Measurements from ENCODE around the gene POPDC2. TPM values are rescaled to one million over a fixed set of nuclear protein-coding genes. Genes with fewer than 3 reads are reported as not detected.

POPDC2 gene
- total RNA-seq, 1 experiment from 2014 or later, result 0.77 TPM

DNA sequence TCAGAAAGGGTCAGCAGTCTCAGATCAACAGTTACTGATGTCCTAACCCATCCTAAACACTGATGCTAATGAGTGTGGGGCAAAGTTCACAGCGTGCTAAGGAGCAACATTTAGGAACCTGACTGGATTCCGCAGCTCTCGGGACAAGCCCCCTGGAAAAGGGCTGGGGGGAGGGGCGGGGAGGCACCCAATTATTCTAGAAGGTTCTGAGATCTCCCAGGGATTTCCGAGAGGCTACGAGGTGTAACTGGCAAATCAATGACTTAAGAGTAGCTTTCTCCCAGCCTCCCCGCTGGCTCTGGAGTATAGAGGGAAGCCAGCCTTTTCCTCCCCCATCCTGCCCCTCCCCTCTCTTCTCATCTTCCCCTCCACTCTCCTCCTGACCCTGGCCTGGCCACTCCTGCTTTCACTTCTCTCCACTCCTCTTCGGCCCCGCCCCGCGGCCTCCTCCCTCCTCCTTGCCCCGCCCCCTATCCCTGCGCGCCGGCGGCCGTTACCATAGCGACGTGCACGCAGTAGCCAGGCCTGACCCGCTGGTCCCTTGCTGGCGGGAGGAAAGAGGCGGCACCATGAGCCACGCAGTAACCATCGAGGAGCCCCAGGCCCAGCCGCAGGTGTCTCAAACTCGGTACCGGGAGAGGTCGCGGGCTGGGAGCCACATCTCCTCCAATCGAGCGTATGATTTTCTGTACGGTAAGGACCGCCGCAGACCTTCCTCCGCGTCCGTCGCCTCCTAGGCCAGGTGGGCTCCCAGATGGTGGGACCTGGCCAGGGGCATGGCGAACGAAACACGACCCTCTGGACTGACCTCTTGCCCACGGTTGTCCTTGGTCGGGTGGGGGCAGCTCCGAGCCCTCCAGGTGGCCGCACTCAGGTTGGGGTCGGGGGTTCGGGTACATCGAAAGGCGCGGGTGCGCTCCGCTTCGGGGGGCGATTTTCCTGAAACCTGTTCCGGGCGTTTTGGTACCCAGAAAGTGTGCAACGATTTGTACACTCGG is 42.4 kb upstream of the POPDC2 start, which contains the start of gene CFAP91:
TSS of gene CFAP91 (plus strand) at position 493 of the 998 bp plus-strand sequence. CDS start at position 570, 77 bp downstream.
- H3K4me3 Mint-ChIP-seq (ENCODE audit: unreplicated experiment), result no peak within 1 kb of the TSS
- peaks cover 9% of the 10 kb centered on the region for H3K9me3 Mint-ChIP-seq (ENCODE audit: unreplicated experiment)
- Histone ChIP-seq H3K4me1 (peaks cover 7% of the 10 kb centered on the region), H3K4me3 (ENCODE audit: low read depth, low read length) (no peak within 1 kb of the TSS), H3K9me3 (no peaks in the 10 kb centered on the region), H3K27me3 (replicated peaks; ENCODE audit: control insufficient read depth, insufficient read depth, low read length) (no peaks in the 10 kb centered on the region), H3K36me3 (ENCODE audit: control insufficient read depth, insufficient read depth, low read length) (no peaks in the 10 kb centered on the region)
- TF ChIP-seq, protein P1, sequence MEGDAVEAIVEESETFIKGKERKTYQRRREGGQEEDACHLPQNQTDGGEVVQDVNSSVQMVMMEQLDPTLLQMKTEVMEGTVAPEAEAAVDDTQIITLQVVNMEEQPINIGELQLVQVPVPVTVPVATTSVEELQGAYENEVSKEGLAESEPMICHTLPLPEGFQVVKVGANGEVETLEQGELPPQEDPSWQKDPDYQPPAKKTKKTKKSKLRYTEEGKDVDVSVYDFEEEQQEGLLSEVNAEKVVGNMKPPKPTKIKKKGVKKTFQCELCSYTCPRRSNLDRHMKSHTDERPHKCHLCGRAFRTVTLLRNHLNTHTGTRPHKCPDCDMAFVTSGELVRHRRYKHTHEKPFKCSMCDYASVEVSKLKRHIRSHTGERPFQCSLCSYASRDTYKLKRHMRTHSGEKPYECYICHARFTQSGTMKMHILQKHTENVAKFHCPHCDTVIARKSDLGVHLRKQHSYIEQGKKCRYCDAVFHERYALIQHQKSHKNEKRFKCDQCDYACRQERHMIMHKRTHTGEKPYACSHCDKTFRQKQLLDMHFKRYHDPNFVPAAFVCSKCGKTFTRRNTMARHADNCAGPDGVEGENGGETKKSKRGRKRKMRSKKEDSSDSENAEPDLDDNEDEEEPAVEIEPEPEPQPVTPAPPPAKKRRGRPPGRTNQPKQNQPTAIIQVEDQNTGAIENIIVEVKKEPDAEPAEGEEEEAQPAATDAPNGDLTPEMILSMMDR (IDR thresholded peaks at IDR 0.05; ENCODE audit: insufficient read depth in 1 of 2, low read depth in 1 of 2, low read length in 1 of 2, severe bottlenecking in 1 of 2, unreplicated experiment in 1 of 2), result no peak
- DNase-seq, result no peak
- H3K27me3 Mint-ChIP-seq (ENCODE audit: insufficient read depth, unreplicated experiment), result no peaks in the 10 kb centered on the region
- H3K27ac Mint-ChIP-seq (ENCODE audit: unreplicated experiment), result no peak within 1 kb of the TSS
- POLR2A ChIA-PET, result no interaction called here
- CTCF ChIA-PET, result no interaction called here
- H3K36me3 Mint-ChIP-seq (ENCODE audit: insufficient read depth, unreplicated experiment), result no peaks in the 10 kb centered on the region
- H3K4me1 Mint-ChIP-seq (ENCODE audit: low read depth, unreplicated experiment), result peaks cover 6% of the 10 kb centered on the region
- intact Hi-C loops (cut with micrococcal nuclease; ENCODE audit: unreplicated experiment), result no loop called here
- BruUV-seq (replicated peaks), result no TSS peak

DNA sequence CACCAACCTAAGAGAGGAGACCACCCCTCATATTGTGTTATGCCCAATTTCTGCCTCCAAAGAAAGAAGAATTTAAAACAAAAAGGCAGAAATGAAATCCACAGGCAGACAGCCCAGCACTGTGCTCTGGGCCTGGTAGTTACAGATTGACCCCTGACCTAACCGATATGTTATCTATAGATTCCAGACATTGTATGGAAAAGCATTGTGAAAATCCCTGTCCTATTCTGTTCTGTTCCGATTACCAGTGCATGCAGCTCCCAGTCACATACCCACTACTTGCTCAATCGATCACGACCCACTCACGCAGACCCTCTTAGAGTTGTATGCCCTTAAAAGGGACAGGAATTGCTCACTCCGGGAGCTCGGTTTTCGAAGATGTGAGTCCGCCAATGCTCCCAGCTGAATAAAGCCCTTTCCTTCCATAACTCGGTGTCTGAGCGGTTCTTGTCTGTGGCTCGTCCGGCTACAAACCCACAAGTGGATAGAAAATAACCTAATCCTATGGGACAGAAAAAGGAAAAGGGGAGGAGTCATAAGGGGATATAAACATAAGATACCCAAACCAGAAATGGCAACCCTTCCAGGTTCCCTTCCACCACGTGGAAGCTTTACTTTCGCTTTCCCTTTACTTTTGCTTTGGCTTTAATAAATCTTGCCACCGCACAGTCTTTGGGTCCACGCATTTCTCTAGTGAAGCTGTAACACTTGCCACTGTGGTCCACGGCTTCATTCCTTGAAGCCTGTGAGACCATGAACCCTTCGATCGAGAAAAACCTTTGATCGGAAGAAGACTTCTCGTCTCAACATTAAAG is 40.7 kb upstream of the POPDC2 start:
- H3K4me1 Mint-ChIP-seq (ENCODE audit: low read depth, unreplicated experiment), result peaks cover 6% of the 10 kb centered on the region
- ChIA-PET CTCF (no interaction called here), POLR2A (no interaction called here)
- no peaks in the 10 kb centered on the region for H3K36me3 ChIP-seq (ENCODE audit: control insufficient read depth, insufficient read depth, low read length)
- TF ChIP-seq, protein P1 (IDR thresholded peaks at IDR 0.05; ENCODE audit: insufficient read depth in 1 of 2, low read depth in 1 of 2, low read length in 1 of 2, severe bottlenecking in 1 of 2, unreplicated experiment in 1 of 2), result no peak
- H3K4me3 ChIP-seq (ENCODE audit: low read depth, low read length), result no peak overlapping the region
- H3K27me3 ChIP-seq (replicated peaks; ENCODE audit: control insufficient read depth, insufficient read depth, low read length), result no peaks in the 10 kb centered on the region
- no peak overlapping the region for H3K27ac Mint-ChIP-seq (ENCODE audit: unreplicated experiment)
- no peak for DNase-seq
- H3K27me3 Mint-ChIP-seq (ENCODE audit: insufficient read depth, unreplicated experiment), result no peaks in the 10 kb centered on the region
- BruUV-seq (replicated peaks), result no TSS peak
- H3K36me3 Mint-ChIP-seq (ENCODE audit: insufficient read depth, unreplicated experiment), result no peaks in the 10 kb centered on the region
- H3K9me3 ChIP-seq, result no peaks in the 10 kb centered on the region
- H3K9me3 Mint-ChIP-seq (ENCODE audit: unreplicated experiment), result peaks cover 12% of the 10 kb centered on the region
- intact Hi-C loops (cut with micrococcal nuclease; ENCODE audit: unreplicated experiment), result no loop called here
- H3K4me3 Mint-ChIP-seq (ENCODE audit: unreplicated experiment), result no peak overlapping the region
- H3K4me1 ChIP-seq, result peaks cover 7% of the 10 kb centered on the region

DNA sequence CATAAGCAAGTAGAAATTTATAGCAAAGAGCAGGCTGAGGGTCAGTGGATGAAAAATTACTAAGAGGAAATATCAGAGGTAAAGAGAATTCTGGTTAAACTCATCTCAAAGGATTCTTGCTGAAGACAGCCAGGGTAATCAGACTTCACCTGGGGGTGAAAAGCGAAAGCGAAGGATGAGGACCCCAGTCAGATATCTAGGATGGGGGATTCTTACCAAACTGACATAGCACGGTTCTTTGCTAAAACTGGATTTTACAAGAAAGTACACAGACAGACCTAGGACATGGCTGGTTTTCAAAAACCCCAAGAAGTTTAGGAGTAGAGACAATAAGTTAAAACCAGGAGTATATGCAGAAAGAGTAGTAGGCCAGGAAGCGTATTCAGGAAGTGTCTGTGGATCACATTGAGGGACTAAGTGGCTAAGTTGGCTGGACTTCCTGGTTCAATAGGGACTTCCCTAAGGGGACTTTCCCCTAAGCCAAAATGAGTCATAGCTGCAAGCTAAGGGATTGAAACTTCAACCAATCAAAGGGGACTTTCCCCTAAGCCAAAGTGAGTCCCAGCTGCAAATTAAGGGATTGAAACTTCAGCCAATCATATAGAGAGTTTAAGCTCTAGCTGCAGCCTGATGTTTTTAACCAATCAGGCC is 40.0 kb upstream of the POPDC2 start:
- H3K9me3 Mint-ChIP-seq (ENCODE audit: unreplicated experiment), result peaks cover 19% of the 10 kb centered on the region
- H3K27me3 Mint-ChIP-seq (ENCODE audit: insufficient read depth, unreplicated experiment), result no peaks in the 10 kb centered on the region
- no peaks in the 10 kb centered on the region for H3K36me3 ChIP-seq (ENCODE audit: control insufficient read depth, insufficient read depth, low read length)
- TF ChIP-seq, protein P1 (IDR thresholded peaks at IDR 0.05; ENCODE audit: insufficient read depth in 1 of 2, low read depth in 1 of 2, low read length in 1 of 2, severe bottlenecking in 1 of 2, unreplicated experiment in 1 of 2), result no peak
- no peaks in the 10 kb centered on the region for H3K27me3 ChIP-seq (replicated peaks; ENCODE audit: control insufficient read depth, insufficient read depth, low read length)
- no peak overlapping the region for H3K4me3 ChIP-seq (ENCODE audit: low read depth, low read length)
- intact Hi-C loops (cut with micrococcal nuclease; ENCODE audit: unreplicated experiment), result no loop called here
- H3K9me3 ChIP-seq, result no peaks in the 10 kb centered on the region
- no peak overlapping the region for H3K27ac Mint-ChIP-seq (ENCODE audit: unreplicated experiment)
- ChIA-PET POLR2A (no interaction called here), CTCF (no interaction called here)
- H3K4me1 ChIP-seq, result peaks cover 7% of the 10 kb centered on the region
- no peak overlapping the region for H3K4me3 Mint-ChIP-seq (ENCODE audit: unreplicated experiment)
- no TSS peak for BruUV-seq (replicated peaks)
- H3K36me3 Mint-ChIP-seq (ENCODE audit: insufficient read depth, unreplicated experiment), result no peaks in the 10 kb centered on the region
- no peak for DNase-seq
- H3K4me1 Mint-ChIP-seq (ENCODE audit: low read depth, unreplicated experiment), result peaks cover 6% of the 10 kb centered on the region
